Mesenchymal stem cell (in vitro differentiated cells and primary cell): Measurements from ENCODE around the gene KIF20B.

ENCODE experiments used
- DNase-seq: peaks from one replicate; pipeline ENCODE4 v3.0.0-alpha.2; 2013
- H2AFZ ChIP-seq: one replicate; pipeline ENCODE4 v1.6.1; 2013; ENCODE audit warnings: low read depth, mild to moderate bottlenecking, control low read depth, inconsistent platforms, low read length, moderate library complexity
- H2AK5ac ChIP-seq: 2 replicates; pipeline ENCODE4 v1.6.1; 2013; ENCODE audit warnings: low read length, moderate library complexity, mild to moderate bottlenecking, inconsistent platforms; ENCODE audit not compliant: severe bottlenecking
- H2BK120ac ChIP-seq: one replicate; pipeline ENCODE4 v1.6.1; 2013; ENCODE audit warnings: low read depth, mild to moderate bottlenecking, inconsistent platforms, low read length, moderate library complexity
- H2BK12ac ChIP-seq, 2 experiments: one replicate each; pipeline ENCODE4 v1.6.1; 2013; ENCODE audit warnings: inconsistent platforms in 2 of 2, low read length in 2 of 2, mild to moderate bottlenecking in 2 of 2, moderate library complexity in 2 of 2, control low read depth in 1 of 2
- H2BK15ac ChIP-seq: one replicate; pipeline ENCODE4 v1.6.1; 2013; ENCODE audit warnings: mild to moderate bottlenecking, low read depth, inconsistent platforms; ENCODE audit not compliant: poor library complexity, severe bottlenecking
- H2BK5ac ChIP-seq: 2 replicates; pipeline ENCODE4 v1.6.1; 2013; ENCODE audit warnings: low read depth, mild to moderate bottlenecking, low read length, control low read depth, inconsistent platforms; ENCODE audit not compliant: poor library complexity, severe bottlenecking
- H3K14ac ChIP-seq, 2 experiments: one replicate each; pipeline ENCODE4 v1.6.1; 2013; ENCODE audit warnings: inconsistent platforms in 2 of 2, low read length in 2 of 2, control low read depth in 1 of 2, mild to moderate bottlenecking in 1 of 2, moderate library complexity in 1 of 2
- H3K18ac ChIP-seq, 2 experiments: one replicate each; pipeline ENCODE4 v1.6.1; 2013; ENCODE audit warnings: inconsistent platforms in 2 of 2, low read length in 2 of 2, control low read depth in 1 of 2, low read depth in 1 of 2, mild to moderate bottlenecking in 1 of 2
- H3K23ac ChIP-seq, 2 experiments: one replicate each; pipeline ENCODE4 v1.6.1; 2013; ENCODE audit warnings: inconsistent platforms in 2 of 2, low read length in 2 of 2, mild to moderate bottlenecking in 2 of 2, moderate library complexity in 2 of 2, control low read depth in 1 of 2
- H3K27ac ChIP-seq: 2 replicates; pipeline ENCODE4 v1.5.1; 2013; ENCODE audit warnings: mild to moderate bottlenecking, moderate library complexity, low read length, control low read depth, inconsistent platforms; ENCODE audit not compliant: poor library complexity, severe bottlenecking
- H3K27me3 ChIP-seq, 2 experiments: 2 replicates each; pipeline versions ENCODE4 v1.6.1 to v1.7.0; 2013; ENCODE audit warnings: low read length in 2 of 2, mild to moderate bottlenecking in 2 of 2, moderate library complexity in 2 of 2, control low read depth in 1 of 2, inconsistent platforms in 1 of 2; ENCODE audit not compliant: control insufficient read depth in 1 of 2, insufficient read depth in 1 of 2
- H3K36me3 ChIP-seq, 2 experiments: 2 replicates each; pipeline versions ENCODE4 v1.6.1 to v1.7.0; 2013; ENCODE audit warnings: low read length in 2 of 2, control low read depth in 1 of 2, inconsistent platforms in 1 of 2, low read depth in 1 of 2, mild to moderate bottlenecking in 1 of 2; ENCODE audit not compliant: insufficient read depth in 2 of 2, control insufficient read depth in 1 of 2
- H3K4ac ChIP-seq, 2 experiments: one replicate each; pipeline ENCODE4 v1.6.1; 2013; ENCODE audit warnings: inconsistent platforms in 2 of 2, low read length in 2 of 2, mild to moderate bottlenecking in 2 of 2, moderate library complexity in 2 of 2, control low read depth in 1 of 2, low read depth in 1 of 2
- H3K4me1 ChIP-seq: 2 replicates; pipeline ENCODE4 v1.6.1; 2013; ENCODE audit warnings: low read depth, low read length, control low read depth; ENCODE audit not compliant: control insufficient read depth, insufficient read depth
- H3K4me2 ChIP-seq: 2 replicates; pipeline ENCODE4 v1.6.1; 2013; ENCODE audit warnings: low read length, mild to moderate bottlenecking, inconsistent platforms; ENCODE audit not compliant: poor library complexity, severe bottlenecking
- H3K4me3 ChIP-seq, 2 experiments: 2 replicates each; pipeline versions ENCODE4 v1.5.1 to v1.7.0; 2013; ENCODE audit warnings: low read length in 2 of 2, mild to moderate bottlenecking in 2 of 2, control low read depth in 1 of 2, low read depth in 1 of 2; ENCODE audit not compliant: insufficient read depth in 1 of 2
- H3K79me1 ChIP-seq: replicated peaks from 2 replicates; pipeline ENCODE4 v1.6.1; 2013; ENCODE audit warnings: mild to moderate bottlenecking, control low read depth, low read length, inconsistent platforms; ENCODE audit not compliant: poor library complexity, severe bottlenecking
- H3K9ac ChIP-seq: 2 replicates; pipeline ENCODE4 v1.7.0; 2013; ENCODE audit warnings: mild to moderate bottlenecking, low read length, moderate library complexity
- H3K9me3 ChIP-seq: 2 replicates; pipeline ENCODE4 v1.7.0; 2013; ENCODE audit warnings: mild to moderate bottlenecking, low read length; ENCODE audit not compliant: control insufficient read depth
- H4K8ac ChIP-seq: one replicate; pipeline ENCODE4 v1.6.1; 2013; ENCODE audit warnings: inconsistent platforms, mild to moderate bottlenecking, low read length, moderate library complexity
- H4K91ac ChIP-seq: one replicate; pipeline ENCODE4 v1.6.1; 2013; ENCODE audit warnings: mild to moderate bottlenecking, low read length, inconsistent platforms
- WGBS: methylation state at CpG from one replicate; pipeline ENCODE4 v1.1.7; 2013; ENCODE audit warnings: mixed read lengths; 5-methylcytosine and 5-hydroxymethylcytosine counted together

Gene KIF20B

DNA sequence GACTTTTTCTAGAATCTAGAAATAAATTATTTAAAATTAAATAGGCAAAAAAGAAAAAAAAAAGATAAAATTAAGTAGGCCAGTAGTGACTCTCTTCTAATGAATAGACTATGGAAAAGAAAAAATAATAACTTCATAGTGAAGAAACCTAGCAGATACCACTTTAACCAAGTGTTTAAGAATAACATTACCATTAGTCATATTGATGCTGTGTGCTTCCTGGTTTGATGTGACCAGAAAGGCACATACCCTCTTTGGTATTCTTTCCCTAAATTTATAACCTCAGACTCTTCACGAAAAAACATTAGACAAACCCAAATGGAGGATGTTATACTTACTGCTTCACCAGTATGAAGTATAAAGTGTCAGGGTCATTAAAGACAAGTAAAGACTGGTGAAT lies 42.6 kb downstream of the KIF20B start:
- H3K9me3 ChIP-seq = no peaks in the 10 kb centered on the region
- no peak overlapping the region for H3K4ac ChIP-seq
- H2BK120ac ChIP-seq = no peak overlapping the region
- H3K27me3 ChIP-seq = no peaks in the 10 kb centered on the region
- H3K18ac ChIP-seq = no peak overlapping the region
- no peak overlapping the region for H2AK5ac ChIP-seq
- H3K4me3 ChIP-seq = no peak overlapping the region
- H2BK12ac ChIP-seq = no peak overlapping the region
- H3K9ac ChIP-seq = no peak overlapping the region
- no CpG with 5 or more reads among the region's 1 CpG for WGBS
- H3K27ac ChIP-seq = no peak overlapping the region
- no peak overlapping the region for H4K8ac ChIP-seq
- no peak overlapping the region for H3K14ac ChIP-seq
- no peak overlapping the region for H3K4me2 ChIP-seq
- peak; percentile 48 for DNase-seq
- no peak overlapping the region for H3K23ac ChIP-seq
- H3K4me1 ChIP-seq = no peaks in the 10 kb centered on the region
- H2BK15ac ChIP-seq = no peak overlapping the region
- H4K91ac ChIP-seq = no peak overlapping the region
- peaks cover 2 to 9% of the 10 kb centered on the region in 2 experiments for H3K36me3 ChIP-seq
- no peak overlapping the region for H2AFZ ChIP-seq
- H3K79me1 ChIP-seq = peaks cover 11% of the 10 kb centered on the region
- no peak overlapping the region for H2BK5ac ChIP-seq

DNA sequence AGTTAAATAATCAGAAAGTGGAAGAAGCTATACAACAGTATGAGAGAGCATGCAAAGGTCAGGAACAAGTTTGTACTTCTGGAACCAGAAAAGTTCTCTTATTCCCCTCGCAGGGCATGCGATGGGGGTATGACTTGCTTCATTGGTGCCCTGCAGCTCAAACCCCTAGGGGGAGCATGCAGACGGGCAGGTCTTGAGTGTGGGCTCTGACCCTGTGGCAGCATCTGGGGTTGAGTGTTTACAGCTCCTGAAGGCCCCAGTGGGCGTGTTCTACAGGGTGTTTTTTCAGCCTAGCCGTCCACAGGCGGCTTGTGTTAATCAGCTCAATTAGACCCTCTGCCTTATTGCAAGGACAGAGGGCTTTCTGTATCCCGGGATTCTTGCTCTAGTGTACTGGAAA lies 44.5 kb downstream of the KIF20B start:
- H2BK120ac ChIP-seq = no peak overlapping the region
- peaks cover 2 to 9% of the 10 kb centered on the region in 2 experiments for H3K36me3 ChIP-seq
- H2BK15ac ChIP-seq = no peak overlapping the region
- H3K4me2 ChIP-seq = no peak overlapping the region
- H2BK12ac ChIP-seq = no peak overlapping the region
- no peaks in the 10 kb centered on the region for H3K9me3 ChIP-seq
- WGBS = 96% methylated on average over 7 of the region's 7 CpGs
- no peak overlapping the region for H3K4me3 ChIP-seq
- H3K14ac ChIP-seq = no peak overlapping the region
- H4K8ac ChIP-seq = no peak overlapping the region
- H2AFZ ChIP-seq = no peak overlapping the region
- H3K9ac ChIP-seq = no peak overlapping the region
- H3K4ac ChIP-seq = no peak overlapping the region
- no peak overlapping the region for H2BK5ac ChIP-seq
- no peak for DNase-seq
- no peak overlapping the region for H3K18ac ChIP-seq
- no peaks in the 10 kb centered on the region for H3K27me3 ChIP-seq
- no peak overlapping the region for H2AK5ac ChIP-seq
- no peak overlapping the region for H4K91ac ChIP-seq
- H3K79me1 ChIP-seq = peaks cover 9% of the 10 kb centered on the region
- no peaks in the 10 kb centered on the region for H3K4me1 ChIP-seq
- no peak overlapping the region for H3K27ac ChIP-seq
- no peak overlapping the region for H3K23ac ChIP-seq

- H3K4me1 ChIP-seq = peaks cover 2% of the 10 kb centered on the region
- no CpG with 5 or more reads among the region's 1 CpG for WGBS
- peaks cover 5% of the 10 kb centered on the region for H3K79me1 ChIP-seq
Observed at GRCh38 chr10:89750441-89750840, 49.1 kb downstream of the KIF20B start.

DNA sequence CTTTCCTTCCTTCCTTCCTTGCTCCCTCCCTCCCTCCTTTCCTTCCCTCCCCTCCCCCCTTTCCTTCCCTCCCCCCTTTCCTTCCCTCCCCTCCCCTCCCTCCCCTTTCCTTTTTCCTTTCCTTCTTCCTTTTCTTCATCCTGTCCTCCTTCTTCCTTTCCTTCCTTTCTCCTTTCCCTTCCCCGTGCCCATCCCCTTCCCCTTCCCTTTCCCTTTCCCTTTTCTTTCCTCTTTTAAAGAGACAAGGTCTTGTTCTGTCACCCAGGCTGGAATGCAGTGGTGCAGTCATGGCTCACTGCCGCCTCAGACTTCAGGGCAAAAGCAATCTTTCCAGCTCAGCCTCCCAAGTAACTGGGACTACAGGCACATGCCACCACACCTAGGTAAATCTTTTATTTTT lies 54.0 kb downstream of the KIF20B start:
- Histone ChIP-seq H2AK5ac (no peak overlapping the region), H2AFZ (no peak overlapping the region), H2BK15ac (no peak overlapping the region), H3K18ac (no peak overlapping the region), H3K36me3 (peaks cover 0 to 3% of the 10 kb centered on the region in 2 experiments), H3K4me2 (no peak overlapping the region), H3K4ac (no peak overlapping the region), H3K14ac (no peak overlapping the region), H4K8ac (peak overlapping the region; percentile 6), H3K23ac (no peak overlapping the region), H3K4me3 (no peak overlapping the region), H2BK5ac (no peak overlapping the region), H3K27me3 (no peaks in the 10 kb centered on the region), H3K9me3 (no peaks in the 10 kb centered on the region), H2BK120ac (no peak overlapping the region), H2BK12ac (no peak overlapping the region), H3K79me1 (no peaks in the 10 kb centered on the region), H4K91ac (no peak overlapping the region), H3K27ac (no peak overlapping the region), H3K4me1 (peaks cover 2% of the 10 kb centered on the region), H3K9ac (no peak overlapping the region)
- no peak for DNase-seq
- 95% methylated on average over 2 of the region's 2 CpGs for WGBS

More at GRCh38 chr10:89750441-89750840, 49.1 kb downstream of the KIF20B start:
- Histone ChIP-seq H3K36me3 (peaks cover 6 to 9% of the 10 kb centered on the region in 2 experiments), H4K8ac (no peak overlapping the region), H3K23ac (no peak overlapping the region), H3K18ac (no peak overlapping the region), H3K27ac (no peak overlapping the region), H3K27me3 (no peaks in the 10 kb centered on the region), H3K4ac (no peak overlapping the region), H3K4me2 (no peak overlapping the region), H2AFZ (no peak overlapping the region), H3K9me3 (no peaks in the 10 kb centered on the region), H2BK5ac (no peak overlapping the region), H3K14ac (no peak overlapping the region), H2BK15ac (no peak overlapping the region), H3K9ac (no peak overlapping the region), H2AK5ac (no peak overlapping the region), H4K91ac (no peak overlapping the region), H2BK12ac (no peak overlapping the region), H2BK120ac (no peak overlapping the region), H3K4me3 (no peak overlapping the region)
- no peak for DNase-seq
